ENCODE results near the gene AFP. TPM values are rescaled to one million over a fixed set of nuclear protein-coding genes. Genes with fewer than 3 reads are reported as not detected.

The AFP gene
- polyA plus RNA-seq, 1 experiment, result 0.23 TPM

- POLR2A ChIA-PET, result no interaction called here
- Histone ChIP-seq H3K4me3 (ENCODE audit: low read depth, low read length) (no peak overlapping the region), H3K36me3 (ENCODE audit: control insufficient read depth, insufficient read depth, low read length) (no peaks in the 10 kb centered on the region), H3K27me3 (ENCODE audit: control insufficient read depth, insufficient read depth, low read length) (0 out of 2 replicates have a peak, but pooled peaks cover 1% of the 10 kb centered on the region)
- no peak for DNase-seq (ENCODE audit: low read depth)
- CTCF ChIA-PET, result no interaction called here
- no peak for TF ChIP-seq CTCF (IDR thresholded peaks at IDR 0.05; ENCODE audit: insufficient read depth, low read depth, low read length)
These were observed 30.9 kb upstream of the AFP start for GRCh38 chr4:73405138-73405537.

GRCh38 chr4:73406548-73406875 is 29.5 kb upstream of the AFP start:
- Histone ChIP-seq H3K27me3 (ENCODE audit: control insufficient read depth, insufficient read depth, low read length) (0 out of 2 replicates have a peak, but pooled peaks cover 1% of the 10 kb centered on the region), H3K4me3 (ENCODE audit: low read depth, low read length) (no peak overlapping the region), H3K36me3 (ENCODE audit: control insufficient read depth, insufficient read depth, low read length) (no peaks in the 10 kb centered on the region)
- ChIA-PET POLR2A (no interaction called here), CTCF (no interaction called here)
- DNase-seq (ENCODE audit: low read depth), result no peak
- no peak for TF ChIP-seq CTCF (IDR thresholded peaks at IDR 0.05; ENCODE audit: insufficient read depth, low read depth, low read length)

- no peak for TF ChIP-seq CTCF (IDR thresholded peaks at IDR 0.05; ENCODE audit: insufficient read depth, low read depth, low read length)
- H3K36me3 ChIP-seq (ENCODE audit: control insufficient read depth, insufficient read depth, low read length), result no peaks in the 10 kb centered on the region
- no peak for DNase-seq (ENCODE audit: low read depth)
- ChIA-PET POLR2A (no interaction called here), CTCF (no interaction called here)
- H3K27me3 ChIP-seq (ENCODE audit: control insufficient read depth, insufficient read depth, low read length), result 0 out of 2 replicates have a peak, but pooled peaks cover 1% of the 10 kb centered on the region
- no peak overlapping the region for H3K4me3 ChIP-seq (ENCODE audit: low read depth, low read length)
These were observed 28.8 kb upstream of the AFP start for GRCh38 chr4:73407227-73407673.

GRCh38 chr4:73408181-73408867 is 27.7 kb upstream of the AFP start:
- no peak overlapping the region for H3K4me3 ChIP-seq (ENCODE audit: low read depth, low read length)
- 0 out of 2 replicates have a peak, but pooled peaks cover 1% of the 10 kb centered on the region for H3K27me3 ChIP-seq (ENCODE audit: control insufficient read depth, insufficient read depth, low read length)
- DNase-seq (ENCODE audit: low read depth), result no peak
- TF ChIP-seq CTCF (IDR thresholded peaks at IDR 0.05; ENCODE audit: insufficient read depth, low read depth, low read length), result no peak
- ChIA-PET POLR2A (no interaction called here), CTCF (no interaction called here)
- H3K36me3 ChIP-seq (ENCODE audit: control insufficient read depth, insufficient read depth, low read length), result no peaks in the 10 kb centered on the region

GRCh38 chr4:73409012-73409862 is 26.8 kb upstream of the AFP start:
- DNase-seq (ENCODE audit: low read depth), result no peak
- CTCF ChIA-PET, result no interaction called here
- Histone ChIP-seq H3K4me3 (ENCODE audit: low read depth, low read length) (no peak overlapping the region), H3K27me3 (ENCODE audit: control insufficient read depth, insufficient read depth, low read length) (0 out of 2 replicates have a peak, but pooled peaks cover 1% of the 10 kb centered on the region), H3K36me3 (ENCODE audit: control insufficient read depth, insufficient read depth, low read length) (no peaks in the 10 kb centered on the region)
- POLR2A ChIA-PET, result no interaction called here
- no peak for TF ChIP-seq CTCF (IDR thresholded peaks at IDR 0.05; ENCODE audit: insufficient read depth, low read depth, low read length)
